SIG-M5 (cell line): ENCODE results near the gene GAA.

Source experiments
- DNase-seq: peaks from one replicate; lab custom pipeline; 2025; lab: John Stamatoyannopoulos, UW

Gene GAA

DNA sequence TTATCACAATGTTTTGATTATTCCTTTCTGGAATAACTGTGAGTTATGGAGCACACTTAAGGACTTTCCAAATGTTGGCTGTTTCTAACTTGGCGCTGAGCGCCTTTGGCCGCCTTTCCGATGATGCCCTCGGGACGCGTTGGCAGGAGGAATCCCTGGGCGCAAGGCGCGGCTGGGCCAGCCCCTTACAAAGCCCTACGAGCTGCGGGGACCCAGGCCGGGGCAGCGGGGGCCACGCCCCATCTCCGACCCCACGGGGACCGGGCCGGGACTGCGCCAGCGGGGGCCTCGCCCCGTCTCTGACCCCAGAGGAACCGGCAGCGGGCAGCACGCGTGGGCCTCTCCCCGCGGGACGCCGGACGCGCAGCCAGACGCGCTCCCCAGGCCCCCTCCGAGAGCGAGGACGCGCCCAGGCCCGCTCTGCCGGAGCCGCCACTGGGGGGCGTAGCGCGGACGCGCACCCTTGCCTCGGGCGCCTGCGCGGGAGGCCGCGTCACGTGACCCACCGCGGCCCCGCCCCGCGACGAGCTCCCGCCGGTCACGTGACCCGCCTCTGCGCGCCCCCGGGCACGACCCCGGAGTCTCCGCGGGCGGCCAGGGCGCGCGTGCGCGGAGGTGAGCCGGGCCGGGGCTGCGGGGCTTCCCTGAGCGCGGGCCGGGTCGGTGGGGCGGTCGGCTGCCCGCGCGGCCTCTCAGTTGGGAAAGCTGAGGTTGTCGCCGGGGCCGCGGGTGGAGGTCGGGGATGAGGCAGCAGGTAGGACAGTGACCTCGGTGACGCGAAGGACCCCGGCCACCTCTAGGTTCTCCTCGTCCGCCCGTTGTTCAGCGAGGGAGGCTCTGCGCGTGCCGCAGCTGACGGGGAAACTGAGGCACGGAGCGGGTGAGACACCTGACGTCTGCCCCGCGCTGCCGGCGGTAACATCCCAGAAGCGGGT lies at the start of gene GAA:
Gene GAA (plus strand): TSS at position 571 of the 935 bp plus-strand sequence. CDS start 3,006 bp downstream, outside the sequence.
- DNase-seq, result no peak

GRCh38 chr17:80051681-80052080 lies 49.7 kb upstream of the GAA start:
- DNase-seq, result no peak

DNA sequence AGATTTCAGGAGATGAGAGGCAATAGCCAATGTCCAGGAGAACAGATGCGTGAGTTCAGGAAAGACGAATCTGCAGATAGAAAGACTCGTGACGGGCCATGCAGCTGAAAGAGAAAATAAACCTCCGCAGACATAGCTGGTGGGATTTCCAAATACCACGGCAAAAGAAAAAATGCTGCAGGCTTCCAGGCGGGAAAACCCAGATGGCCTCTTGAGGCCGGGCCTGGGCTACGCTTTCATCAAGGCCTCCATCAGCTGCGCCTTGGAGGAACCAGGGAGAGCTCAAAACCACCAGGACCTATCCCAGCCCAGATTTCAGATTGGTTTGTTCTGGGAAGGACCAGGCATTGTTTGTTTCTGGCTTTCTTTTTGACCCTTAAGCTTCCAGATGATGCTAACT lies 48.3 kb upstream of the GAA start:
- no peak for DNase-seq

DNA sequence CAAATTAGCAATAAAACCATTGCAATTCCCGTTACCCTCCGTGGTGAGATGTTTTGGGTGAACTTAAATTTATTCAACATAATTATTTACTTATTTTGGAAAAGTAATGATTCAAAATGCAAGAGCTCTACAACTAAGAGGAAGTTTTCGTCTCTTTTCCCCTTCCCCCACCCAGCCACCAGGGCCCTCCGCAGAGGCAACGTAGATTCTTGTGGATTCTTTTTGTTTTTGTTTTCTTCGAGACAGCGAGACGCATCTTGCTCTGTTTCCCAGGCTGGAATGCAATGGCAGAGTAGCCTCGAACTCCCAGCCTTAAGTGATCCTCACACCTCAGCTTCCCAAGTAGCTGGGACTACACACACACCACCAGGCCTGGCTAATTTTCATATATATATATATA lies 45.8 kb upstream of the GAA start:
- DNase-seq, result no peak

DNA sequence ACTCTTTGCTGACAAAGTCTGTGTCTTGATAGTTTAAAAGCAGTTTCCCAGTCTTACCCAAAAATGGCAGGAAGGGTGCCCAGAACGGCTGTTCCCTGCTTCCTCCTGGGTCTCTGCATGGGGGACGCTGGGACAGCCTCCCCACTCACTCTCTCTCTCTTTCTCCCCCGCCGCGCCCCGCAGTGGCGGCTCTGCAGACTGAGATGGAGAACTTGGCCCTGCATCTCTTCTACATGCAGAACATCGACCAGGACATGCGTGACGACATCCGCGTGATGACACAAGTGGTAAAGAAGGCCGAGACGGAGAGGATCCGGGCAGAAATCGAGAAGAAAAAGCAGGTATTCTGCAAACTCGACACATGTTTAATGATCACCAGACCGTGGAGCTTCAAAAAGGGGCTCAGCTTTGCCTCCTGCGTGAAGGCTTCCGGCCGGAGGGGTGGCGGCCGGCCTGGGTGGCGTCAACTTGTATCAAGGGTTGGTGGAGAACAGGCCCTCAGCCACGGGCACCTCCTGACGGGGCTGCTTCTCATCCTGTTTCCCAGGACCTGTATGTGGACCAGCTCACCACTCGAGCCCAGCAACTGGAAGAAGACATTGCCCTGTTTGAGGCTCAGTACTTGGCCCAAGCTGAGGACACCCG lies 42.9 kb upstream of the GAA start:
- no peak for DNase-seq

- no peak for DNase-seq
Observed at GRCh38 chr17:80060644-80061043, 40.7 kb upstream of the GAA start.

- no peak for DNase-seq
Observed at GRCh38 chr17:80061421-80061820, 40.0 kb upstream of the GAA start.

DNA sequence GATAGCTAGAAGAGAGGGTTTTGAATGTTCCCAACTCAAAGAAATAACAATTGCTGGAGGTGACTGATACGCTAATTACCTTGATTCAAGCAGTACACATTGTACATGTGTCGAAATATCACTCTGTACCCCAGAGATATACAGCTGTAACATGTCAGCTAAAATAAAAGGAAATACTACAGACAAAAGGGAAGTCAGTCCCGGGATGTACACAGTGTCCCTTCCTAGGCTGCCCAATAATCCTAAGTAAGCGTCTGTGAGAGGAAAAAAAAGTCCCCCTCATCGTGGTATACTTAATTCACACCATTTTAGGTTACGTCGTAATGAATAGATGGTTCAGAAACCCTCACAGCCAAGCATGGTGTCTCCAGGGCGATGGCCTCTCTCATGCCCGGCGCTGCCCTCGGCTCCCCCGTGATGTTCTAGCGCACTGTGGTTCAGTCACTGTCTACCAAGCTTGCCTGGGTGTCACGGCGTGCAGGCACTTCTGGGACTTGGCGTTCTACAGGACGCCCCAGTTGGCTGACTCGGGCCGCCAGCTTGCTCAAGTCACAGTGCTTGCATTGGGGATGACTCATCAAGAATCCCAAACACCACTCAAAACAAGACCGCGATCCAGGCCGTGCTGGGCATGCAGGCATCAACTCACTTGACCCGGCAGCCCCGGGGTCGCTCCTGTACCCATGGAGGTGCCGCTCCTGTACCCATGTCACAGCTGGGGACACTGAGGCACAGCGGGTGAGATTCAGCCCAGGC lies 37.4 kb upstream of the GAA start:
- DNase-seq, result peak; percentile 20

GRCh38 chr17:80064696-80065095 lies 36.7 kb upstream of the GAA start:
- DNase-seq, result no peak

GRCh38 chr17:80065478-80066170 lies 35.8 kb upstream of the GAA start:
- DNase-seq, result no peak

DNA sequence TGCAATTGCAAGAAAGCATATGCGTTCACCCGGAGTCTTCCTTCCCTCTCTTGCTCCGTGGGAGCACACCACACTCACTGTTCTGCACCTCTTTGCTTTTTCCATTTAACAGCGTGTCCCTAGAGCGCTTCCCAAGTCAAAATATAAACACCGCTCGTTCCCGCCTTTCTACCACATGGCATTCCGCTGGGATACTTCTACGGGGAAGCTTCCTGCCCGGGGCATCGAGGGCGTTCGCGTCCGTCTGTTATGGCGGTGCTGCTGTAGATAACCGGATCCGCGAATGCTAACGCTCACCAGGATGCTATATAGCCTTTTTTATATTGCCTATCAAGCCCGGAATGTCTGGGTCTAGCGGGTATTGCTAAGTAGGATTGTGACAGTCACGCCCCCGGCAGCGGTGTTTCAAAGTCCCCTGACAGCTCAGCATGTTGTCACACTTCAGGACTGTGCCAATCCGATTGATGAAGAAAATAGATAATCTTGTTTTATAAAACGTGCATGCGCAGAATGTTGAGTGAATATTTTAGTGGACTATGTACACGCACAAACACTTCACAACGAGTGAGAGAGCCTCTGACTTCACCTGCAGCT lies 33.9 kb upstream of the GAA start:
- DNase-seq, result no peak

DNA sequence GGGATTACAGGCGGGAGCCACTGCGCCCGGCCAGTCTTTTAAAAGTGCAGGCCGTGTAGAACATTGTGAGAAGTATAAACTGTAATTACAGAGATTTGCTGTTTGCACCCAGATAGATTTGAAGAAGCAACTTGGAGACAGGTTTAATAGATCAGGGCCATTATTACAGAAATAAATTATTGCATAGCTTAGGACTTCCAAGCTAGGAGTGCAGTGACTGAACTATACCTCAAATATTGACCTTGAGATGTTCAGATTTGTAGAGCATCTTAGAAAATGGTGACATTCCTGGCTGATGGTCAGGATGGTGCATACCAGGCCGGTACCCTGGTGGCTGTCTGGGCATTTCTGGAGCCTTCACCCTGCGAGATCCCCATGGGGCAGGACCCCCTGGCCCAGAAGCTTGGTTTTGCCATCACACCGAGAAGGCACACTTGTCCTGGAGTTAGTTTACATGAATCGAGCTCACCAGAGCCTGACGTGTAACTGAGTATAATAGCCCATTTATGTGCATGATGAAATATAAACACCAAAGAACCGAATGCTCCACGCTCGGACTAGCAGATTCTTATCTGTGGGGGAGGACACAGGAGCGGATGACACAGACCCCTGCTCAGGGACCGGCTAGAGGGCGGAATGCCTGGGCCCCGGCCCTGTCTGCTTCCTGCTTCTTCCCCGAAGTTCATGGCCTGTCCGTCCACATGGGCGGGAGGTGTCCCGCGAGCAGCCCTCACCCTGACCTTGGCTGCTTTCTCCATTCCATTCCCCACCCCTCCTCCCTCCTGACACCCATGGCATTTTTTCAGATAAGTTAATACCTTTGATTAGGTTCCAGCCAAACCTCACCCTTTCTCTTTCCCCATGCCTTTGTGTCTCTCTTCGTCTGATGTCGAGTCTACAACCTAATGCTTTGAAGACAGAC lies 32.8 kb upstream of the GAA start:
- no peak for DNase-seq

DNA sequence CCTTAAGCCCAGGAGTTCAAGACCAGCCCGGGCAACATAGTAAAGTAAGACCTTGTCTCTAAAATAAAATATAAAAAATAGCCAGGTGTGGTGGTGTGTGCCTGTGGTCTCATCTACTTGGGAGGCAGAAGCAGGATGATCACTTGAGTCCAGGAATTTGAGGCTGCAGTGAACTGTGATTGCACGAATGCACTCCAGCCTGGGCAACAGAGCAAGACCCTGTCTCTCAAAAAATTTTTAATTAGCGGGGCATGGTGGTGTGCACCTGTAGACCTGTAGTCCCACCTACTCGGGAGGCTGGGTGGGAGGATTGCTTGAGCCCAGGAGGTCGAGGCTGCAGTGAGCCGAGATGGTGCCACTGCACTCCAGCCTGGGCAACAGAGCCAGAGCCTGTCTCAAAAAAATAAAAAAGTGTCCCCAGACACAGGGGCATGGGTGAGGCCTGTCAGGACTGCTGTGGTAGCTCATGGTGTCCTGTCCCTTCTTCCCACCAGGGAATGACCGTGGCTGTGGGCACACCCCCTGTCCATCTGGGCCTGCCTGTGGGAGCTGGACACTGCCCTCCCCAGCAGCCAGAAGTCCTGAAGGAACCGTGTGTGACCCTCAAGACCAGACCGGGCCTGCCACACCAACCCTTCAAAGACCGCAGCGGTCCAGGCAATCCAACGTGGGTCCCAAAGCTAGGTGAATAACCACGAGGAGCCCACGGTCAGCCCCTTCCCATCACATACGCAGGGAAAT lies 30.8 kb upstream of the GAA start:
- no peak for DNase-seq

- DNase-seq, result no peak
Observed at GRCh38 chr17:80071116-80071841, 30.1 kb upstream of the GAA start.

GRCh38 chr17:80072410-80072809 lies 29.0 kb upstream of the GAA start:
- no peak for DNase-seq

GRCh38 chr17:80080081-80080480 lies 21.3 kb upstream of the GAA start:
- no peak for DNase-seq

DNA sequence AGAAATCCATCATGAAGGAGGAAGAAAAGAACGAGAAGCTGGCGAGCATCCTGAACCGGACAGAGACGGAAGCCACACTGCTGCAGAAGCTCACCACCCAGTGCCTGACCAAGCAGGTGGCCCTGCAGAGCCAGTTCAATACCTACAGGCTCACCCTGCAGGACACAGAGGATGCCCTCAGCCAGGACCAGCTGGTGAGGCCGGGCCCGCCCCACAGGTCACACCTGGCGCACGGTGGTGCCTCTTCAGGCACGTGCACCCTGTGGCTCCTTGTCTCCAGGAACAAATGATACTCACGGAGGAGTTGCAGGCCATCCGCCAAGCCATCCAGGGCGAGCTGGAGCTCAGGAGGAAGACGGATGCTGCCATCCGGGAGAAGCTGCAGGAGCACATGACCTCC lies 19.8 kb upstream of the GAA start:
- no peak for DNase-seq

GRCh38 chr17:80082403-80083135 lies 18.8 kb upstream of the GAA start:
- no peak for DNase-seq
